Muscle layer of duodenum (tissue), 2 donors: ENCODE results near the gene RNF115.

Experiments used
- H3K27ac ChIP-seq: one replicate; pipeline ENCODE4 v1.7.0; 2013; ENCODE audit warnings: mild to moderate bottlenecking, low read length
- H3K27me3 ChIP-seq: one replicate; pipeline ENCODE4 v1.7.0; 2013; ENCODE audit warnings: low read depth, mild to moderate bottlenecking, control low read depth, low read length
- H3K36me3 ChIP-seq, 2 donors: one replicate each; pipeline ENCODE4 v1.7.0; 2013; ENCODE audit warnings: low read length in 2 of 2, control low read depth in 1 of 2, mild to moderate bottlenecking in 1 of 2; ENCODE audit not compliant: insufficient read depth in 2 of 2, control insufficient read depth in 1 of 2
- H3K4me1 ChIP-seq, 2 donors: one replicate each; pipeline ENCODE4 v1.7.0; 2013; ENCODE audit warnings: low read length in 2 of 2, mild to moderate bottlenecking in 2 of 2, control low read depth in 1 of 2, moderate library complexity in 1 of 2; ENCODE audit not compliant: insufficient read depth in 2 of 2, control insufficient read depth in 1 of 2
- H3K4me3 ChIP-seq, 2 donors: one replicate each; pipeline ENCODE4 v1.7.0; 2013; ENCODE audit warnings: low read length in 2 of 2, low read depth in 1 of 2, mild to moderate bottlenecking in 1 of 2
- H3K9me3 ChIP-seq, 2 donors: one replicate each; pipeline ENCODE4 v1.7.0; 2013; ENCODE audit warnings: low read length in 2 of 2, control low read depth in 1 of 2, mild to moderate bottlenecking in 1 of 2; ENCODE audit not compliant: control insufficient read depth in 1 of 2
- donor health status: healthy.

Gene RNF115

DNA sequence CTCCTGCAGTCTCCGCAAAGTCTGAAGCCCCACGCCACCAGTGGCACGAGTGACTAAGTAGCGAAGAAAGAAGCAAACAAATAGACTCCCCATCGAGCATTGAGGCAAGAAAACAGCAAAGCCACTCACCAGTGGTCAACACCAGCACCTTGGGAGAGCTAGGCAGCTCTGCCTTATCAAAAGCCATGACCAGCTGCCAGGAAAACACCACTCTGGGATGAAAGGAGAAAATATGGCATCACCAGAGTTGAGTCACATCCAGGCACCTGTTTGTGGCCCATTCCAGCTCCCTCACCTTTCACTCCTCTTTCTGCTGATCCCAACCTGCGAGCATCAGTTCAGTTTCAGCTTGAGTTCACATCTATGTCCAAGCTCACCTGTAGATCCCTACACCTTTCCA is 134.0 kb downstream of the RNF115 start:
- Histone ChIP-seq H3K4me3 (no peak overlapping the region), H3K9me3 (no peaks in the 10 kb centered on the region), H3K36me3 (no peaks in the 10 kb centered on the region), H3K27ac (no peak overlapping the region), H3K27me3 (no peaks in the 10 kb centered on the region), H3K4me1 (peaks cover 0 to 6% of the 10 kb centered on the region in 2 donors)

DNA sequence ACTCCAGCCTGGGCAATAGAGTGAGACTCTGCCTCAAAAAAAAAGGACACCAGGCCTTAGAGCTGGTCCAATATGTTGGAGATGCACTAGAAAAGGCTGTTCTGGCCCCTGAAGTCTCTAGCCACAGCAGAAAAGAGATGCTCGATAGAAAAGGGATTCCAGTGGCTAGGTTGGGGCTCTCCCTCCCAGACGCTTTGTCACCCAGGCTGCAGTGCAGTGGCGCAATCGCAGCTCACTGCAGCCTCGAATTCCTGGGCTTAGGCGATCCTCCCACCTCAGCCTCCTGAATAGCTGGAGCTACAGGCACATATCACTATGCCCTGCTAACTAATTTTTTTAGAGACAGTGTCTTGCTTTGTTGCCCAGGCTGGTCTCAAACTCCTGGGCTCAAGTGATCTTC is 135.0 kb downstream of the RNF115 start:
- H3K27ac ChIP-seq, result no peak overlapping the region
- no peaks in the 10 kb centered on the region for H3K36me3 ChIP-seq
- H3K4me3 ChIP-seq, result no peak overlapping the region
- no peaks in the 10 kb centered on the region for H3K27me3 ChIP-seq
- peaks cover 0 to 6% of the 10 kb centered on the region in 2 donors for H3K4me1 ChIP-seq
- H3K9me3 ChIP-seq, result no peaks in the 10 kb centered on the region
